SK-N-SH treated with all-trans-retinoic acid at 6 μM for 48 hours (cell line): Measurements from ENCODE around the gene CHAF1A.

Experiments used
- ATAC-seq: fragments of 200-7000 bp; cut with Tn5 transposase; 3 replicates; pipeline ENCODE4 v1.9.1; 2020; ENCODE audit warnings: mild to moderate bottlenecking, moderate library complexity
- ARNTL ChIP-seq: fragments of 450-650 bp; formaldehyde crosslinking; IDR thresholded peaks from 2 replicates; pipeline ENCODE4 v1.5.0; 2020; ENCODE audit warnings: low read depth, mild to moderate bottlenecking, moderate library complexity, borderline replicate concordance
- BACH2 ChIP-seq: fragments of 250-450 bp; sonication (Bioruptor Pico); IDR thresholded peaks from 2 replicates; pipeline ENCODE4 v1.9.0; 2021; ENCODE audit warnings: mild to moderate bottlenecking, borderline replicate concordance
- CSDC2 ChIP-seq: fragments of 250-450 bp; sonication (Bioruptor Pico); IDR thresholded peaks from 2 replicates; pipeline ENCODE4 v1.5.0; 2020; ENCODE audit warnings: mild to moderate bottlenecking, moderate library complexity
- ESRRG ChIP-seq: fragments of 250-450 bp; sonication (Bioruptor Pico); IDR thresholded peaks from 2 replicates; pipeline ENCODE4 v1.6.1; 2021; ENCODE audit warnings: mild to moderate bottlenecking
- GLIS3 ChIP-seq: fragments of 250-450 bp; sonication (Bioruptor Pico); IDR thresholded peaks from 2 replicates; pipeline ENCODE4 v1.5.0; 2020; ENCODE audit warnings: mild to moderate bottlenecking, moderate library complexity
- ISL1 ChIP-seq: fragments of 250-450 bp; sonication (Bioruptor Pico); IDR thresholded peaks from 2 replicates; pipeline ENCODE4 v2.1.2; 2022; ENCODE audit warnings: mild to moderate bottlenecking, moderate library complexity
- OSR1 ChIP-seq: fragments of 250-450 bp; sonication (Bioruptor Pico); IDR thresholded peaks from 2 replicates; pipeline ENCODE4 v1.8.0; 2022; ENCODE audit warnings: moderate library complexity, mild to moderate bottlenecking, inconsistent platforms
- RARB ChIP-seq: fragments of 250-450 bp; sonication (Bioruptor Pico); IDR thresholded peaks from 2 replicates; pipeline ENCODE4 v1.8.0; 2021; ENCODE audit warnings: mild to moderate bottlenecking, moderate library complexity
- SNAI2 ChIP-seq: fragments of 250-450 bp; sonication (Bioruptor Pico); IDR thresholded peaks from 2 replicates; pipeline ENCODE4 v1.5.0; 2020; ENCODE audit warnings: mild to moderate bottlenecking, moderate library complexity
- TCF4 ChIP-seq: fragments of 250-450 bp; sonication (Bioruptor Pico); IDR thresholded peaks from 2 replicates; pipeline ENCODE4 v1.8.0; 2021; ENCODE audit warnings: mild to moderate bottlenecking, moderate library complexity, borderline replicate concordance
- TOX ChIP-seq: fragments of 250-450 bp; sonication (Bioruptor Pico); IDR thresholded peaks from 2 replicates; pipeline ENCODE4 v1.8.0; 2021; ENCODE audit warnings: mild to moderate bottlenecking, moderate library complexity, borderline replicate concordance
- ZC3H10 ChIP-seq: fragments of 250-450 bp; sonication (Bioruptor Pico); IDR thresholded peaks from 2 replicates; pipeline ENCODE4 v1.5.1; 2021; ENCODE audit warnings: mild to moderate bottlenecking, moderate library complexity
- ZFP3 ChIP-seq: fragments of 250-450 bp; sonication (Bioruptor Pico); IDR thresholded peaks from 2 replicates; pipeline ENCODE4 v1.5.0; 2020; ENCODE audit warnings: mild to moderate bottlenecking, moderate library complexity
- ZNF565 ChIP-seq: fragments of 450-650 bp; formaldehyde crosslinking; conservative IDR thresholded peaks from 2 replicates; pipeline ENCODE4 v1.5.0; 2020; ENCODE audit warnings: low read depth, mild to moderate bottlenecking, moderate library complexity
- ZNF70 ChIP-seq: fragments of 450-650 bp; formaldehyde crosslinking; IDR thresholded peaks from 2 replicates; pipeline ENCODE4 v1.5.0; 2020; ENCODE audit warnings: mild to moderate bottlenecking, moderate library complexity
- TF ChIP-seq, protein P1 (sequence below): fragments of 250-450 bp; sonication (Bioruptor Pico); IDR thresholded peaks from 2 replicates; pipeline ENCODE4 v1.5.1; 2021; ENCODE audit warnings: mild to moderate bottlenecking, moderate library complexity
- TF ChIP-seq, protein P2 (sequence below): fragments of 250-450 bp; sonication (Bioruptor Pico); IDR thresholded peaks from 2 replicates; pipeline ENCODE4 v1.5.0; 2020; ENCODE audit warnings: mild to moderate bottlenecking, moderate library complexity
- TF ChIP-seq, protein P3 (sequence below): fragments of 250-450 bp; sonication (Bioruptor Pico); IDR thresholded peaks from 2 replicates; pipeline ENCODE4 v1.8.0; 2021; ENCODE audit warnings: low read depth, mild to moderate bottlenecking, moderate library complexity, borderline replicate concordance
- TF ChIP-seq, protein P4 (sequence below): fragments of 250-450 bp; sonication (Bioruptor Pico); IDR thresholded peaks from 2 replicates; pipeline ENCODE4 v1.8.0; 2020; ENCODE audit warnings: mild to moderate bottlenecking, moderate library complexity, borderline replicate concordance

The CHAF1A gene

DNA sequence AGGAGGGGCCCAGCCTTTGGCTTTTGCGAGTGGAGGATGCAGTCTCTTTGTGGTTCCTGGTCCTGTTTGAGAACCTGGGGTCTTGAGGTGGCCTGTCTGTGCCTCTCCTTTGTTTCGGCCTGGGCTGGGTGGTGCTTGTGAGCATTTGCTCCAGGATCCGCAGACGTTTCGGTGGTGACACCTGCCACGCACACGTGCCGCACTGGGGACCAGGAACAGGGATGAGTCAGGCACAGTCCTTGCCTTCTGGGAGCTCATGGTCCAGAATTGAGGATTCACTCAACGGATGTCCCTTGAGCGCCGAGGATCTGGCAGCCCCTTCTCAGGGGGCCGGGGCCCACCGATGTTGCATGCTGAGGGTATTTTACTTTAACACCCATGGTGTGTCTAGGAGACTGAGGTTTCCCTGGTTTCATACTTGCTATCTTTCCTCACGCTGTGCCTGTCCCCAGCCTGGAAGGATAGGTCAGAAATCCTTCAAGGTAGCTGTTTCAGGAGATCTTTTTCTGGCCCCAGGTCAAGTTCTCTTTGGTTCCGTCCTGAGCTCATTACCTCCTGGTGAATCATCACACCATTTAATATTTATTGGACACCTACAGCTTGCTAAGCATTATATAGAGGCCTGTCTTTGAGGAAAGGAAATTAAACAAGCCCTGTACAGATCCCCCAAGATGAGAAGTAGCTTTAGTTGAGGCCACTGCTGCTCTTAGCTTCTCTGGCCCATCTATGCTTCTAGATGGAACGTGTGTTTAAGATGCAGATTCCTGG, 74.8 kb downstream of the CHAF1A start:
- no peak for ATAC-seq
- TF ChIP-seq OSR1 (CRISPR knock-in tag) (no peak), TOX (CRISPR knock-in tag) (no peak)
- TF ChIP-seq, all 23 proteins: peak for 0

DNA sequence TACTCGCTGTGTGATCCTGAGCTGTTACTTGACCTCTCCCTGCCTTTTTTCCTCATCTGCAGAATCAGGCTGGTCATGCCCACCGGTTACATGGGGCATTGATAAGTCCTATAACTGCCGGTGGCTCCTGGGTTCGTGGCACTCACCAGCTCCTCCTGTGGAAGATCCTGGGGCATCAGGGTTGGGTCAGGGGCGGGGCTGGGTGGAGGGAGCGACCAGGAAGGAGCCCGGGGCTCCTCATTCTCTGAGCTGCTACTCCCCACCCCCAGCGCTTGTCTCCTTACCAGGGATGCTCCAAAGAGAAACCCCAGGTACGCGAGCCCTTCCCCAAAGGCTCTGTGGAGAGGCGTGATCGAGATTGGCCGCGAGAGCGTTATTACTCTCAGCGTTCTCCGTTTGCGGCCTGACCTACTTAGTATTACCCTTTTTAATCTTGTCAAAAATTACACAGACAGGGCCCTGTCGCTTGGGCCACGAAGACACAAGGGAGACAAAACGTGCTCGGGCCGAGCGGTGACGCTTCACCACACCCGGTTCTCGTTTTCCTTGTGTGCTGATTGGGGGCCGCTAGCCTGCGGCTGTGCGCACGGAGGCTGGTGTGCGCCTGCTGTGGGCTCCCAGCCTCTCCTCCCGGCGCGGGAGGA, 80.4 kb downstream of the CHAF1A start:
- no peak for TF ChIP-seq ESRRG (CRISPR knock-in tag)
- TF ChIP-seq ISL1 (CRISPR knock-in tag): no peak
- TF ChIP-seq GLIS3 (CRISPR knock-in tag): no peak
- no peak for TF ChIP-seq SNAI2 (CRISPR knock-in tag)
- ATAC-seq: no peak

DNA sequence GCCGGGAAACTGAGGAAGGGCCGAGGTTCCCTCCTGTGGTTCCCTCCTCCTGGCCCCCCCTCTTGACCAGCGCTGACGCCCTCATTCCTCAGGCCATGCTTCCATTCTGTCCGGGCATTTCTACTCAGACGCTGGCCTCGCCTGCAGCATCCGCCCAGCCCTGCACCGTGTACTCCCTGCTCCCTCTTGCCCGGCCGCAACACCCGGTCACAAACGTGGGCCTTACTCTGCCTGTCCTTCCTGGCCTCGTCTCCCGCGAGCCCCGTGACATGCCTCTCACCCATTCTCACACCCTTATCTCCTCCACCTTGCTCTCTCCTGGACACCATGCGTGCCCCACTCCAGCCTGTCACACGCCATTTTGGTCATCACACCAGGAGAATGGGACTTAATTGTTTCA, 80.9 kb downstream of the CHAF1A start:
- ATAC-seq: no peak
- TF ChIP-seq, protein P1, sequence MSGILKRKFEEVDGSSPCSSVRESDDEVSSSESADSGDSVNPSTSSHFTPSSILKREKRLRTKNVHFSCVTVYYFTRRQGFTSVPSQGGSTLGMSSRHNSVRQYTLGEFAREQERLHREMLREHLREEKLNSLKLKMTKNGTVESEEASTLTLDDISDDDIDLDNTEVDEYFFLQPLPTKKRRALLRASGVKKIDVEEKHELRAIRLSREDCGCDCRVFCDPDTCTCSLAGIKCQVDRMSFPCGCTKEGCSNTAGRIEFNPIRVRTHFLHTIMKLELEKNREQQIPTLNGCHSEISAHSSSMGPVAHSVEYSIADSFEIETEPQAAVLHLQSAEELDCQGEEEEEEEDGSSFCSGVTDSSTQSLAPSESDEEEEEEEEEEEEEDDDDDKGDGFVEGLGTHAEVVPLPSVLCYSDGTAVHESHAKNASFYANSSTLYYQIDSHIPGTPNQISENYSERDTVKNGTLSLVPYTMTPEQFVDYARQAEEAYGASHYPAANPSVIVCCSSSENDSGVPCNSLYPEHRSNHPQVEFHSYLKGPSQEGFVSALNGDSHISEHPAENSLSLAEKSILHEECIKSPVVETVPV (CRISPR knock-in tag): no peak
- no peak for TF ChIP-seq ZC3H10 (CRISPR knock-in tag)
- no peak for TF ChIP-seq TCF4 (CRISPR knock-in tag)
- TF ChIP-seq ZFP3 (CRISPR knock-in tag): no peak
- TF ChIP-seq, protein P2, sequence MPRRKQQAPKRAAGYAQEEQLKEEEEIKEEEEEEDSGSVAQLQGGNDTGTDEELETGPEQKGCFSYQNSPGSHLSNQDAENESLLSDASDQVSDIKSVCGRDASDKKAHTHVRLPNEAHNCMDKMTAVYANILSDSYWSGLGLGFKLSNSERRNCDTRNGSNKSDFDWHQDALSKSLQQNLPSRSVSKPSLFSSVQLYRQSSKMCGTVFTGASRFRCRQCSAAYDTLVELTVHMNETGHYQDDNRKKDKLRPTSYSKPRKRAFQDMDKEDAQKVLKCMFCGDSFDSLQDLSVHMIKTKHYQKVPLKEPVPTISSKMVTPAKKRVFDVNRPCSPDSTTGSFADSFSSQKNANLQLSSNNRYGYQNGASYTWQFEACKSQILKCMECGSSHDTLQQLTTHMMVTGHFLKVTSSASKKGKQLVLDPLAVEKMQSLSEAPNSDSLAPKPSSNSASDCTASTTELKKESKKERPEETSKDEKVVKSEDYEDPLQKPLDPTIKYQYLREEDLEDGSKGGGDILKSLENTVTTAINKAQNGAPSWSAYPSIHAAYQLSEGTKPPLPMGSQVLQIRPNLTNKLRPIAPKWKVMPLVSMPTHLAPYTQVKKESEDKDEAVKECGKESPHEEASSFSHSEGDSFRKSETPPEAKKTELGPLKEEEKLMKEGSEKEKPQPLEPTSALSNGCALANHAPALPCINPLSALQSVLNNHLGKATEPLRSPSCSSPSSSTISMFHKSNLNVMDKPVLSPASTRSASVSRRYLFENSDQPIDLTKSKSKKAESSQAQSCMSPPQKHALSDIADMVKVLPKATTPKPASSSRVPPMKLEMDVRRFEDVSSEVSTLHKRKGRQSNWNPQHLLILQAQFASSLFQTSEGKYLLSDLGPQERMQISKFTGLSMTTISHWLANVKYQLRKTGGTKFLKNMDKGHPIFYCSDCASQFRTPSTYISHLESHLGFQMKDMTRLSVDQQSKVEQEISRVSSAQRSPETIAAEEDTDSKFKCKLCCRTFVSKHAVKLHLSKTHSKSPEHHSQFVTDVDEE (CRISPR knock-in tag): no peak
- TF ChIP-seq, all 23 proteins: peak for 0

DNA sequence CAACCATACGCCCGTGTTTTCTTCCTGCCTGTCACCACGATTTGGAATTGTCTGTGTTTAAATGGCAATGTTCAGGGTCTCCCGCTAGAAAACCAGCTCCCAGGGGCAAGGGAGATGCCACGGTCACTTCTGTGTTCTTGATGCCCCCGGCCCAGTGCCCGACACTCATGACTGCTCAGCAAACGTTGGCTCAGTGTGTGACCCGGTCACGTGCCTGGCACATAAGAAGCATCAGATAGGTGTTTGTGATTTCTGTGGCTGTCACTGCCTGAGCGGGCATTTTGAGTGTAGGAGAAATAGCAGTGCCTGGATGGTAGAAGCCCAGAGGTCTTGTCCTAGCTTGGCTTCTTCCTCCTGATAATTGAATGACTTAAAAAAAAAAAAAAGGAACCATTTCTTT, 85.1 kb downstream of the CHAF1A start:
- TF ChIP-seq RARB (CRISPR knock-in tag) (no peak), TCF4 (CRISPR knock-in tag) (no peak), ZFP3 (CRISPR knock-in tag) (no peak), ESRRG (CRISPR knock-in tag) (no peak), SNAI2 (CRISPR knock-in tag) (no peak), ZNF70 (CRISPR knock-in tag) (no peak), TOX (CRISPR knock-in tag) (no peak), CSDC2 (CRISPR knock-in tag) (no peak), ZNF565 (CRISPR knock-in tag) (no peak), ZC3H10 (CRISPR knock-in tag) (no peak), ISL1 (CRISPR knock-in tag) (no peak), ARNTL (CRISPR knock-in tag) (no peak), BACH2 (CRISPR knock-in tag) (no peak), GLIS3 (CRISPR knock-in tag) (no peak)
- TF ChIP-seq, protein P3, sequence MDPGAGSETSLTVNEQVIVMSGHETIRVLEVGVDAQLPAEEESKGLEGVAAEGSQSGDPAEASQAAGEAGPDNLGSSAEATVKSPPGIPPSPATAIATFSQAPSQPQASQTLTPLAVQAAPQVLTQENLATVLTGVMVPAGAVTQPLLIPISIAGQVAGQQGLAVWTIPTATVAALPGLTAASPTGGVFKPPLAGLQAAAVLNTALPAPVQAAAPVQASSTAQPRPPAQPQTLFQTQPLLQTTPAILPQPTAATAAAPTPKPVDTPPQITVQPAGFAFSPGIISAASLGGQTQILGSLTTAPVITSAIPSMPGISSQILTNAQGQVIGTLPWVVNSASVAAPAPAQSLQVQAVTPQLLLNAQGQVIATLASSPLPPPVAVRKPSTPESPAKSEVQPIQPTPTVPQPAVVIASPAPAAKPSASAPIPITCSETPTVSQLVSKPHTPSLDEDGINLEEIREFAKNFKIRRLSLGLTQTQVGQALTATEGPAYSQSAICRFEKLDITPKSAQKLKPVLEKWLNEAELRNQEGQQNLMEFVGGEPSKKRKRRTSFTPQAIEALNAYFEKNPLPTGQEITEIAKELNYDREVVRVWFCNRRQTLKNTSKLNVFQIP (CRISPR knock-in tag): no peak
- TF ChIP-seq, protein P4, sequence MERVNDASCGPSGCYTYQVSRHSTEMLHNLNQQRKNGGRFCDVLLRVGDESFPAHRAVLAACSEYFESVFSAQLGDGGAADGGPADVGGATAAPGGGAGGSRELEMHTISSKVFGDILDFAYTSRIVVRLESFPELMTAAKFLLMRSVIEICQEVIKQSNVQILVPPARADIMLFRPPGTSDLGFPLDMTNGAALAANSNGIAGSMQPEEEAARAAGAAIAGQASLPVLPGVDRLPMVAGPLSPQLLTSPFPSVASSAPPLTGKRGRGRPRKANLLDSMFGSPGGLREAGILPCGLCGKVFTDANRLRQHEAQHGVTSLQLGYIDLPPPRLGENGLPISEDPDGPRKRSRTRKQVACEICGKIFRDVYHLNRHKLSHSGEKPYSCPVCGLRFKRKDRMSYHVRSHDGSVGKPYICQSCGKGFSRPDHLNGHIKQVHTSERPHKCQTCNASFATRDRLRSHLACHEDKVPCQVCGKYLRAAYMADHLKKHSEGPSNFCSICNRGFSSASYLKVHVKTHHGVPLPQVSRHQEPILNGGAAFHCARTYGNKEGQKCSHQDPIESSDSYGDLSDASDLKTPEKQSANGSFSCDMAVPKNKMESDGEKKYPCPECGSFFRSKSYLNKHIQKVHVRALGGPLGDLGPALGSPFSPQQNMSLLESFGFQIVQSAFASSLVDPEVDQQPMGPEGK (CRISPR knock-in tag): no peak
- TF ChIP-seq, protein P1 (CRISPR knock-in tag): no peak
- no peak for ATAC-seq
